ENCODE data around the gene GLTP.
A peak's percentile ranks its signal among the peaks of the same experiment; 100 is the strongest.
"Not testable (repeated sequence)": the region's sequence is repeated elsewhere in the genome, so short reads cannot be mapped to it uniquely, and the experiment has no call there.

The GLTP gene

GRCh38 chr12:109880043-109880931 lies at the start of gene GLTP:
GLTP (minus strand) TSS chr12:109880541; CDS start chr12:109880374, 167 bp downstream.
- DNase-seq, result peak; percentile 90

GRCh38 chr12:109929326-109929725 lies 49.0 kb upstream of the GLTP start:
- DNase-seq, result not testable (repeated sequence)

GRCh38 chr12:109928058-109928656 lies 47.8 kb upstream of the GLTP start:
- no peak for DNase-seq

- peak; percentile 37 for DNase-seq
Measured at GRCh38 chr12:109927622-109928021, 47.3 kb upstream of the GLTP start.

GRCh38 chr12:109926488-109927210 lies 46.3 kb upstream of the GLTP start:
- no peak for DNase-seq

GRCh38 chr12:109926016-109926415 lies 45.7 kb upstream of the GLTP start:
- no peak for DNase-seq

GRCh38 chr12:109925185-109925840 lies 45.0 kb upstream of the GLTP start:
- no peak for DNase-seq

GRCh38 chr12:109923481-109924245 lies 43.3 kb upstream of the GLTP start:
- DNase-seq, result no peak

- DNase-seq, result no peak
Measured at GRCh38 chr12:109923038-109923437, 42.7 kb upstream of the GLTP start.

- DNase-seq, result no peak
Measured at GRCh38 chr12:109921982-109922381, 41.6 kb upstream of the GLTP start.

GRCh38 chr12:109920261-109920780 lies 40.0 kb upstream of the GLTP start:
- DNase-seq, result no peak

GRCh38 chr12:109919456-109919855 lies 39.1 kb upstream of the GLTP start:
- no peak for DNase-seq

GRCh38 chr12:109916045-109916444 lies 35.7 kb upstream of the GLTP start:
- DNase-seq, result no peak

GRCh38 chr12:109915171-109916040 lies 35.1 kb upstream of the GLTP start:
- DNase-seq, result no peak

GRCh38 chr12:109914461-109914860 lies 34.1 kb upstream of the GLTP start:
- DNase-seq, result no peak

- DNase-seq, result no peak
Measured at GRCh38 chr12:109912855-109913321, 32.5 kb upstream of the GLTP start.

- no peak for DNase-seq
Measured at GRCh38 chr12:109910969-109911348, 30.6 kb upstream of the GLTP start.

- no peak for DNase-seq
Measured at GRCh38 chr12:109910254-109910968, 30.1 kb upstream of the GLTP start.

- no peak for DNase-seq
Measured at GRCh38 chr12:109905301-109905700, 25.0 kb upstream of the GLTP start.

- no peak for DNase-seq
Measured at GRCh38 chr12:109902891-109903418, 22.6 kb upstream of the GLTP start.

Measured in CD4-positive, alpha-beta T cell treated with Interleukin-15 for 1 hour (primary cell).